AG09319 (cell line): Measurements from ENCODE around the gene SPOCK1.
"Not testable (repeated sequence)": the region's sequence is repeated elsewhere in the genome, so short reads cannot be mapped to it uniquely, and the experiment has no call there.

Source experiments
- DNase-seq: peaks from one replicate; pipeline ENCODE4 v3.0.0-alpha.2; 2010; ENCODE audit warnings: low read depth; ENCODE audit errors: extremely low read depth
- TF ChIP-seq, protein P1 (sequence below): IDR thresholded peaks from 2 replicates; pipeline ENCODE4 v1.5.1; 2011; ENCODE audit warnings: low read depth, mild to moderate bottlenecking, inconsistent platforms, low read length, moderate library complexity

SPOCK1 gene

GRCh38 chr5:137399911-137400310, 99.2 kb downstream of the SPOCK1 start:
- DNase-seq, result no peak
- TF ChIP-seq, protein P1, sequence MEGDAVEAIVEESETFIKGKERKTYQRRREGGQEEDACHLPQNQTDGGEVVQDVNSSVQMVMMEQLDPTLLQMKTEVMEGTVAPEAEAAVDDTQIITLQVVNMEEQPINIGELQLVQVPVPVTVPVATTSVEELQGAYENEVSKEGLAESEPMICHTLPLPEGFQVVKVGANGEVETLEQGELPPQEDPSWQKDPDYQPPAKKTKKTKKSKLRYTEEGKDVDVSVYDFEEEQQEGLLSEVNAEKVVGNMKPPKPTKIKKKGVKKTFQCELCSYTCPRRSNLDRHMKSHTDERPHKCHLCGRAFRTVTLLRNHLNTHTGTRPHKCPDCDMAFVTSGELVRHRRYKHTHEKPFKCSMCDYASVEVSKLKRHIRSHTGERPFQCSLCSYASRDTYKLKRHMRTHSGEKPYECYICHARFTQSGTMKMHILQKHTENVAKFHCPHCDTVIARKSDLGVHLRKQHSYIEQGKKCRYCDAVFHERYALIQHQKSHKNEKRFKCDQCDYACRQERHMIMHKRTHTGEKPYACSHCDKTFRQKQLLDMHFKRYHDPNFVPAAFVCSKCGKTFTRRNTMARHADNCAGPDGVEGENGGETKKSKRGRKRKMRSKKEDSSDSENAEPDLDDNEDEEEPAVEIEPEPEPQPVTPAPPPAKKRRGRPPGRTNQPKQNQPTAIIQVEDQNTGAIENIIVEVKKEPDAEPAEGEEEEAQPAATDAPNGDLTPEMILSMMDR, result no peak

DNA sequence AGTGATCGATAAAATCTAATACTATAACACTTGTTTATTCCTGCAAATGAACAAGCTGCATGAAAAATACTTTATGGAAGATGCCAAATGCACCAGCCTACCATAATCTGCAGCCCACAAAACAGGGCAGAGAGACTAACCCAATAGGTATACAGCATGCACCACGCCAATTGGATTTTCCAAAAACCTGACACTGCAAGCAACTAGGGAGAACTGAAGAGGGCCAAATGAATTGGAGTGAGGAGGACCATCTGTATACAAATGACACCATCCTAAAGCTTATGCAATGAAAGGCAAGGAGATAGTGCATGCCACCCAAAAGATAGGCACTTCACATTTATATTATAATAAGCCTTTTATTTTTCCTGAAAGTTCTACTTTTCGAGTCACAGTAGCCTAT, 100.4 kb downstream of the SPOCK1 start:
- DNase-seq, result no peak
- TF ChIP-seq, protein P1, result no peak

DNA sequence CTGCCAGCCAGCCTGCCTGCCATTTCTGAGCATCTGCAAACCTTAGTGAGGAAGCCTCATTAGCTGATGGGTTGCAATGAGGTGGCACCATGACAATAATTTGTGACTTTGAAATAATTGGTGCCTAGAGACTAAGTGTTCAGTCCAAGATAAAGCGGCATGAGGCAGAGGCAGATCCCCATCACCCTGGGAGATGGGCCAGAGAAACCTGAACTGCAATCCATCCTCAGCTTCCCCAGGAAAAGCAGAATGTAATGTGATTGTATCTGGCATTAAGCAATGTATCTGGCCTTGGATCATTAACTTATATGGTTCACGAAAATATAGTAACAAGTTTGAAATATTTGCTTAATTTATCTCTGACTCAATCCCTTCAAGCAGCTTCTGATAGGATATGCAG, 101.0 kb downstream of the SPOCK1 start:
- no peak for DNase-seq
- TF ChIP-seq, protein P1, result no peak

- no peak for DNase-seq
- TF ChIP-seq, protein P1, result no peak
These were observed 103.9 kb downstream of the SPOCK1 start for GRCh38 chr5:137395011-137395755.

DNA sequence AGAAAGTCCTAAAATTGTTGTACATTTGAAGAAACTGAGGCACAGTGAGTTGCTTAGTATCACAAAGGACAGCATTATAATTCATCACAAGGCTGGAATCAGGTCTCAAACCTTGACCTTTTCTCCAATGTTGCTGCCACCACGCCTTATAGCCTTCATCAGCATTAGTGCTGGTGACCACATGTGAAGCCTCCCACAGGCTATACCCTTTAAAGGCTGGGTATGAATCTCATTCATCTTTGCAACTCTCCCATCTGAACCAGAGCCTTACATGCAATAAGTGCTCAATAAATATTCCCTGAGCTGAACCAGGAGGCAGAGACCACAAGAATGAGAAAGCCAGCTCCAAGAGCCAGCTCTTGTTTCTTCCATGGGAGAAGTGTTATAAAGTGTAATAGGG, 104.7 kb downstream of the SPOCK1 start:
- TF ChIP-seq, protein P1, result no peak
- no peak for DNase-seq

DNA sequence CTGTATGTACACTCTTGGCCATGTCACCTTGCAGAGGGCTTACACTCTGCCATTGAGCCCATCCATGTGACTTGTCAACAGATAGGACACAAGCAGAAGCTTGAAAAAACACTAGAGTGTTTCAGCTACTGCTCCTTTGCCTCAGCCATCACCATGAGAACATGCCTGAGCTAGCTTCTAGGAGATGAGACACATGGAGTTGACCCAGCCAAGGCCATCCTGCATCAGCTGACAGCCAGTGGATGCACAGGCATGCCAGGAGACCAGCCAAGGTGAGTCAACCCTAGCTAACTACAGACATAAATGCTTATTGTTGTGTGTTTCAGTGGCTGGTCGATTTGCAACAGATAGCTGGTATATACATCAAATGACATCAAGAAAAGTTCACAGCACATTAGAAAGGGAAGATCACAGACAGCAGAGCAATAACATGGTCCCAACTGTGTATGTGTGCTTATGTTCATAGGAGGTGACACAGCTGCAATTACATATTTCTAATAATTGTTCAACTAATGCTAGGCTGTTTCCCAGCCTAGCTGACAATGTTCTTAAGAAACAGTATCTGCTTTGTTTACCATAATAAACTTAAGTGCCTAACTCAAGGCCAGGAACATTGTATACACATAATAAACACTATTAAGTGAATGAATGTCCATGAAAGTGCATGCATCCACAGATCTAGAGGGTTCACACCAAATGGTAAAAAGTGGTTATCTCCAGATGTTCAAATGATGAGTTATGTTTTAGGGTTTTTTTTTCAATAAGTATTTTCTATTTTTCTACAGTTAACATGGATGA, 105.7 kb downstream of the SPOCK1 start:
- no peak for DNase-seq
- TF ChIP-seq, protein P1, result no peak

DNA sequence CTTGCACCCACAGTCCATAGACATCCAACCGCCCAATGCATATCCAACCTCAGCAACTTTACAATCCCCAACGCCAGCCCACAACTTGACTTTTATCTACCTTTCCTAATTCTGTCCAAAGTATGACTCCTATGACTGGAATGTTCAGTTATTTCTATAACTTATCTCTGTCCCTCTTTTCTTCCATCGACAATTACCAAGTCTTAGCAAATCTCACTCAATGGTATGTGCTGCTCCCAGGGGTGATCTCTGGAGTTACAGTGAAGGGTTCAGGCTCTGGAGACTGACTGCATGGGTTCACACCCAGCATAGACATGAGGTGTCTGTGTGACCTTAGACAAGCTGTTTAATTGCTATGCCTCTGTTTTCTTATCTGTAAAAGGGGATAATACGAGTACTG, 106.9 kb downstream of the SPOCK1 start:
- TF ChIP-seq, protein P1, result no peak
- DNase-seq, result no peak

GRCh38 chr5:137391044-137391443, 108.1 kb downstream of the SPOCK1 start:
- DNase-seq, result not testable (repeated sequence)
